ENCODE data around the gene CIRBP. TPM values are rescaled to one million over a fixed set of nuclear protein-coding genes. Genes with fewer than 3 reads are reported as not detected.

CIRBP gene
- total and polyA plus RNA-seq, 9 donors = 602 to 1,254 (median 855) TPM

- WGBS, 3 donors = 59 to 71% (median 64%) methylated on average over 20 to 25 of the region's 25 CpGs
- Histone ChIP-seq H3K4me3 (no peak overlapping the region), H3K4me1 (ENCODE audit: insufficient read depth) (peaks cover 31% of the 10 kb centered on the region), H3K9me3 (no peaks in the 10 kb centered on the region), H3K36me3 (no peaks in the 10 kb centered on the region), H3K27ac (no peak overlapping the region), H3K27me3 (no peaks in the 10 kb centered on the region)
- intact Hi-C loops (cut with DNase I) = loop anchor here in 1 of 4 donors (10.0 kb wide), 1 partner anchor 111 kb away; the partner anchor contains the start of gene NDUFS7
- TF ChIP-seq, protein P1, sequence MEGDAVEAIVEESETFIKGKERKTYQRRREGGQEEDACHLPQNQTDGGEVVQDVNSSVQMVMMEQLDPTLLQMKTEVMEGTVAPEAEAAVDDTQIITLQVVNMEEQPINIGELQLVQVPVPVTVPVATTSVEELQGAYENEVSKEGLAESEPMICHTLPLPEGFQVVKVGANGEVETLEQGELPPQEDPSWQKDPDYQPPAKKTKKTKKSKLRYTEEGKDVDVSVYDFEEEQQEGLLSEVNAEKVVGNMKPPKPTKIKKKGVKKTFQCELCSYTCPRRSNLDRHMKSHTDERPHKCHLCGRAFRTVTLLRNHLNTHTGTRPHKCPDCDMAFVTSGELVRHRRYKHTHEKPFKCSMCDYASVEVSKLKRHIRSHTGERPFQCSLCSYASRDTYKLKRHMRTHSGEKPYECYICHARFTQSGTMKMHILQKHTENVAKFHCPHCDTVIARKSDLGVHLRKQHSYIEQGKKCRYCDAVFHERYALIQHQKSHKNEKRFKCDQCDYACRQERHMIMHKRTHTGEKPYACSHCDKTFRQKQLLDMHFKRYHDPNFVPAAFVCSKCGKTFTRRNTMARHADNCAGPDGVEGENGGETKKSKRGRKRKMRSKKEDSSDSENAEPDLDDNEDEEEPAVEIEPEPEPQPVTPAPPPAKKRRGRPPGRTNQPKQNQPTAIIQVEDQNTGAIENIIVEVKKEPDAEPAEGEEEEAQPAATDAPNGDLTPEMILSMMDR (IDR thresholded peaks at IDR 0.05) = no peak
- no peak for TF ChIP-seq POLR2A (IDR thresholded peaks at IDR 0.05)
- no peak for TF ChIP-seq EP300 (IDR thresholded peaks at IDR 0.05)
- peak in 1 of 5 donors; percentile 49 for DNase-seq
Measured at GRCh38 chr19:1273263-1274041, 4.3 kb downstream of the CIRBP start.

DNA sequence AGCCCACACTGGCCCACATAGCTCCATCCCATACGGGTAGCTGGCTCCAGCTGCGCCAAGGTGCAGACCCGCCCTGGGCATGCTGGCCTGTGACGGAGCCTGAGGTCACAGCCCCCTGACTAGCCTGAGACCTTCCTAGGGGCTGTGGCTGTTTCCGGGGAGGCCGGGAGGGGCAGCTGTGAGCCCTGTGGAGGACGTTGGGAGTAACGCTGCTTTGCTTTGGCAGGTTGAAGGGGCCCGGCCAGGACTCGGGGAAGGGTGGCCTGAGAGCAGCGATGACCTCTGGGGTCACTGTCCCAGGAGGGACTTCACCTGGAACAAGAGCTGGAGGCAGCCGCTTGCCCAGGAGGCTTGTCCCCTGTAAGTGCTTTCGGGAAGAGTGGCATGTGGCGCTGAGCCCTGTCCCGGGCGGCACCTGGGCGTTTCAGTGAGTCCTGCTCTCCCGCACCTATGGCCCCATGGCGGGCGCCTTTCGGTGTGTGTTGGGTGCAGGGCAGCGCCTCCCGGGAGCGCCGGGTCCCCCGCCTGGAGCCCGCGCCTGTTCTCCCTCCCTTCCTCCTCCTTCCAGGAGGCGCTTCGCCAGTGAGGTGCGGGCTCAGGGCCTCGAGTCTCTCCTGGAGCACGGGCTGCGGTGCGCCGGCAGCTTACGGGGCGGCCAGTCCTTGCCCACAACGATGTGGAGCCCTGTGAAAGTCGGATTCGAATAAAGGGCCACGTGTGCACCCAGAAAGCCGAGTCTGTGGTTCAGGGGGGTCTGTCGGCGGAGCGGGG lies 5.1 kb downstream of the CIRBP start:
- DNase-seq = peak in 4 of 5 donors; percentile 54 to 66 (median 63)
- H3K27ac ChIP-seq = peak overlapping the region in 1 of 2 donors; percentile 99
- peak overlapping the region; percentile 55 for H3K4me3 ChIP-seq
- no peaks in the 10 kb centered on the region for H3K36me3 ChIP-seq
- intact Hi-C loops (cut with DNase I) = loop anchor here in 1 of 4 donors (10.0 kb wide), 1 partner anchor 111 kb away; the partner anchor contains the start of gene NDUFS7
- 58 to 71% (median 58%) methylated on average over 44 to 46 of the region's 46 CpGs for WGBS, 3 donors
- H3K4me1 ChIP-seq (ENCODE audit: insufficient read depth) = peaks cover 28% of the 10 kb centered on the region
- TF ChIP-seq POLR2A (IDR thresholded peaks at IDR 0.05) (no peak), EP300 (IDR thresholded peaks at IDR 0.05) (no peak)
- TF ChIP-seq, protein P1 (IDR thresholded peaks at IDR 0.05) = no peak
- H3K27me3 ChIP-seq = no peaks in the 10 kb centered on the region
- H3K9me3 ChIP-seq = no peaks in the 10 kb centered on the region

GRCh38 chr19:1274852-1275259 lies 5.7 kb downstream of the CIRBP start:
- Histone ChIP-seq H3K9me3 (no peaks in the 10 kb centered on the region), H3K27ac (peak overlapping the region; percentile 97 to 99), H3K36me3 (no peaks in the 10 kb centered on the region), H3K4me1 (ENCODE audit: insufficient read depth) (peaks cover 28% of the 10 kb centered on the region), H3K4me3 (peak overlapping the region; percentile 55), H3K27me3 (no peaks in the 10 kb centered on the region)
- intact Hi-C loops (cut with DNase I) = loop anchor here in 1 of 4 donors (10.0 kb wide), 1 partner anchor 110 kb away; the partner anchor contains the start of gene NDUFS7
- TF ChIP-seq POLR2A (IDR thresholded peaks at IDR 0.05) = no peak
- TF ChIP-seq, protein P1 (IDR thresholded peaks at IDR 0.05) = no peak
- no peak for TF ChIP-seq EP300 (IDR thresholded peaks at IDR 0.05)
- DNase-seq = no peak
- WGBS, 3 donors = 7 to 18% (median 8%) methylated on average over 39 to 44 of the region's 44 CpGs

GRCh38 chr19:1275260-1275975 lies 6.3 kb downstream of the CIRBP start, which contains the start of gene FAM174C:
Gene FAM174C (plus strand): TSS chr19:1275530. CDS start chr19:1275550, 20 bp downstream.
- DNase-seq = peak; percentile 93 to 97 (median 95)
- H3K36me3 ChIP-seq = no peaks in the 10 kb centered on the region
- H3K4me3 ChIP-seq = peak within 1 kb of the TSS; percentile 55
- H3K4me1 ChIP-seq (ENCODE audit: insufficient read depth) = peaks cover 28% of the 10 kb centered on the region
- H3K27me3 ChIP-seq = no peaks in the 10 kb centered on the region
- H3K9me3 ChIP-seq = no peaks in the 10 kb centered on the region
- peak within 1 kb of the TSS; percentile 97 to 99 for H3K27ac ChIP-seq
- intact Hi-C loops (cut with DNase I) = loop anchor here in 1 of 4 donors (10.0 kb wide), 1 partner anchor 109 kb away; the partner anchor contains the start of gene NDUFS7
- TF ChIP-seq POLR2A (IDR thresholded peaks at IDR 0.05) (peak; percentile 59), EP300 (IDR thresholded peaks at IDR 0.05) (no peak)
- TF ChIP-seq, protein P1 (IDR thresholded peaks at IDR 0.05) = no peak
- 0% methylated on average over 23 to 98 of the region's 98 CpGs for WGBS, 3 donors
